Measurements from ENCODE around the gene BAAT. TPM values are rescaled to one million over a fixed set of nuclear protein-coding genes. Genes with fewer than 3 reads are reported as not detected.

Gene BAAT
- total RNA-seq, 4 donors from 2014 or later = not detected

DNA sequence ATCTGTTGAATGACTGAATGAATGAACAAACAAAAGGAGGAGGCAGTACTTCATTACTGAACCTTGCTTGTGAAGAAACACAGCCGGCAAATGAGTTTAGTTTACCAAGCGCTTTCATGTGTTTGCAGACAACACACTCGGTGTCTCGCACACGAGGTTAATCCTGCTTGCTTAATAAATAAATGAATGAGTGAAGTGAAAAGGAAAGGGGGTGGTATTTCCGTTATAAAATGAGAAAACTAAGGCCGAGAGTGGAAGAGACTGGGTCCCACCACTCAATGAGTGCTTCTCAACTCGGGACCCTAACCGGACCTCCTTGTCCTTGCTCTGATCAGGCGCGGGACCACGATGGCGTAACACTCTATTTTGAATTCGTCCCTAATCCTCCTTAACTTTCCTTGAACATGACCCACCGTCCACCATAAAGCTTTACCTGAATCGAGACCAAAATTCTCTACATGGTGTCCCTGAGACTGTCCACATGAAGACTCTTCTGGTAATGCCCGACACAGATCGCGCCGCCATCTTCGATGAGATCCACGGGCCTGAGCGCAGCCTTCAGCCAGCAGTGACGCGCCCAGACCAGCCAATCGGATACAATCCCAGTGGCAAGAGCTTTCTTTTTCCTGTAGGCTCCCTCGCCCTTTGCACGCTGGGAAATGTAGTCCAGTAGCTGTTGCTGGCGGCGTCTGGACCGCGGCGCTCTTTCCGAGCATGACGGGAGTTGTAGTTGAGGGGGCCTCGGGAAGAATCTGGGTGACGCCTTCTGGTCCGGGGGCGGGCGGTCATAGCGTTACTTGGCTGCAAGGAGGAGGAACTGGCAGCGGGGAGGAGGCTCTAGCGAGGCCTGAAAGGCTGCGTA lies 13.5 kb upstream of the BAAT start, which contains the start of the genes MRPL50 and ZNF189:
MRPL50 (minus strand) TSS at position 551 of the 862 bp plus-strand sequence; CDS start at position 525, 26 bp downstream.
ZNF189 (plus strand) TSS at position 784 of the 862 bp plus-strand sequence. CDS start 306 bp downstream, outside the sequence.
- no peaks in the 10 kb centered on the region for H3K4me1 ChIP-seq
- TF ChIP-seq, protein P1, sequence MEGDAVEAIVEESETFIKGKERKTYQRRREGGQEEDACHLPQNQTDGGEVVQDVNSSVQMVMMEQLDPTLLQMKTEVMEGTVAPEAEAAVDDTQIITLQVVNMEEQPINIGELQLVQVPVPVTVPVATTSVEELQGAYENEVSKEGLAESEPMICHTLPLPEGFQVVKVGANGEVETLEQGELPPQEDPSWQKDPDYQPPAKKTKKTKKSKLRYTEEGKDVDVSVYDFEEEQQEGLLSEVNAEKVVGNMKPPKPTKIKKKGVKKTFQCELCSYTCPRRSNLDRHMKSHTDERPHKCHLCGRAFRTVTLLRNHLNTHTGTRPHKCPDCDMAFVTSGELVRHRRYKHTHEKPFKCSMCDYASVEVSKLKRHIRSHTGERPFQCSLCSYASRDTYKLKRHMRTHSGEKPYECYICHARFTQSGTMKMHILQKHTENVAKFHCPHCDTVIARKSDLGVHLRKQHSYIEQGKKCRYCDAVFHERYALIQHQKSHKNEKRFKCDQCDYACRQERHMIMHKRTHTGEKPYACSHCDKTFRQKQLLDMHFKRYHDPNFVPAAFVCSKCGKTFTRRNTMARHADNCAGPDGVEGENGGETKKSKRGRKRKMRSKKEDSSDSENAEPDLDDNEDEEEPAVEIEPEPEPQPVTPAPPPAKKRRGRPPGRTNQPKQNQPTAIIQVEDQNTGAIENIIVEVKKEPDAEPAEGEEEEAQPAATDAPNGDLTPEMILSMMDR (IDR thresholded peaks at IDR 0.05) = no peak
- TF ChIP-seq POLR2A (IDR thresholded peaks at IDR 0.05) = peak; percentile 72 to 91
- intact Hi-C loops (cut with DNase I; ENCODE audit: low total_unique reads) = no loop called here
- no peaks in the 10 kb centered on the region for H3K27me3 ChIP-seq
- H3K4me3 ChIP-seq = peak within 1 kb of the TSS; percentile 63 to 68
- H3K27ac ChIP-seq = peak within 1 kb of the TSS; percentile 82 to 88
- no peaks in the 10 kb centered on the region for H3K36me3 ChIP-seq
- DNase-seq = peak; percentile 98 to 99
- H3K9me3 ChIP-seq = peaks cover 0 to 20% of the 10 kb centered on the region in 2 donors

DNA sequence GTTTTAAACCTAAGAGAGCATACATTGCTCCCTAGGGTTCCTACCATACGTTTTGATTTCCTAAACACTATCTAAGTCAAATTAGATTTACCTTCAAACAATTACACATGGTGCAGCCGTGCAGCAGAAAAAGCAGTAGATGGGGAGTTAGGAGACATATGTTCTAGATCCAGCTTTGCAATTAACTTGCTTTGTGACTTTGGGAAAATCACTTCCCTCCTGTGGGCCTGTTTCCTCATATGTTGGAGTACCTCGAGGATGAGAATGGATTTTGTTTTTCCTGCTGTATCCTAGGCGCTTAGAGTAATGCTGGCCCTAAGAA lies 12.9 kb upstream of the BAAT start:
- H3K4me1 ChIP-seq = no peaks in the 10 kb centered on the region
- peaks cover 0 to 15% of the 10 kb centered on the region in 2 donors for H3K9me3 ChIP-seq
- peak overlapping the region; percentile 82 to 88 for H3K27ac ChIP-seq
- H3K27me3 ChIP-seq = no peaks in the 10 kb centered on the region
- peak overlapping the region; percentile 63 to 68 for H3K4me3 ChIP-seq
- no peaks in the 10 kb centered on the region for H3K36me3 ChIP-seq
- TF ChIP-seq, protein P1 (IDR thresholded peaks at IDR 0.05) = no peak
- no peak for DNase-seq
- intact Hi-C loops (cut with DNase I; ENCODE audit: low total_unique reads) = no loop called here

DNA sequence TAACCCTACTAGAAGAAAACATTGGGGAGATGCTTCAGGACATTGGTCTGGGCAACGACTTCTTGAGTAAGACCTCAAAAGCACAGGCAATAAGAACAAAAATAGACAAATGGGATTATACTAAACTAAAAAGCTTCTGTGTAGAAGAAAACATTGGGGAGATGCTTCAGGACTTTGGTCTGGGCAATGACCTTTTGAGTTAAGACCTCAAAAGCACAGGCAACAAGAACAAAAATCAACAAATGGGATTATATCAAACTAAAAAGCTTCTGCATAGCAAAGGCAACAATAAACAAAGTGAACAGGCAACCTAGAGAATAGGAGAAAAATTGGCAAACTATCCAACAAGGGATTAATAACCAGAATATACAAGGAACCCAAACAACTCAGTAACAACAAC lies 9.9 kb upstream of the BAAT start:
- no peaks in the 10 kb centered on the region for H3K36me3 ChIP-seq
- H3K4me3 ChIP-seq = no peak overlapping the region
- no peaks in the 10 kb centered on the region for H3K4me1 ChIP-seq
- intact Hi-C loops (cut with DNase I; ENCODE audit: low total_unique reads) = no loop called here
- H3K27me3 ChIP-seq = no peaks in the 10 kb centered on the region
- no peak overlapping the region for H3K27ac ChIP-seq
- H3K9me3 ChIP-seq = peaks cover 0 to 4% of the 10 kb centered on the region in 2 donors
- TF ChIP-seq, protein P1 (IDR thresholded peaks at IDR 0.05) = no peak
- TF ChIP-seq POLR2A (IDR thresholded peaks at IDR 0.05) = no peak
- DNase-seq = no peak

DNA sequence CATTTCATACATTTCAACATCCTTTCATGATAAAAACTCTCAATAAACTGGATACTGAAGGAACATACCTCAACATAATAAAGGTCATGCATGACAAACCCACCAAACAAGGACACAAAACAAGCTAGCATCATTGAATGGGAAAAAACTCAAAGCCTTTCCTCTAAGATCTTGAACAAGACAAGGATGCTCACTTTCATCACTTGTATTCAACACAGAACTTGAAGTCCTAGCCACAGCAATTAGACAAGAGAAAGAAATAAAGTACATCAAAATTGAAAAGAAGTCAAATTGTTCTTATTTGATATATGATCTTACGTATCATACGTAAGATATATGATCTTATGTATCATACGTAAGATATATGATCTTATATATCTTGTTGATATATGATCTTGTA lies 8.3 kb upstream of the BAAT start:
- Histone ChIP-seq H3K9me3 (peaks cover 0 to 4% of the 10 kb centered on the region in 2 donors), H3K4me1 (no peaks in the 10 kb centered on the region), H3K36me3 (no peaks in the 10 kb centered on the region), H3K4me3 (no peak overlapping the region), H3K27ac (no peak overlapping the region), H3K27me3 (no peaks in the 10 kb centered on the region)
- DNase-seq = no peak
- intact Hi-C loops (cut with DNase I; ENCODE audit: low total_unique reads) = no loop called here
- TF ChIP-seq POLR2A (IDR thresholded peaks at IDR 0.05) = no peak
- TF ChIP-seq, protein P1 (IDR thresholded peaks at IDR 0.05) = no peak

DNA sequence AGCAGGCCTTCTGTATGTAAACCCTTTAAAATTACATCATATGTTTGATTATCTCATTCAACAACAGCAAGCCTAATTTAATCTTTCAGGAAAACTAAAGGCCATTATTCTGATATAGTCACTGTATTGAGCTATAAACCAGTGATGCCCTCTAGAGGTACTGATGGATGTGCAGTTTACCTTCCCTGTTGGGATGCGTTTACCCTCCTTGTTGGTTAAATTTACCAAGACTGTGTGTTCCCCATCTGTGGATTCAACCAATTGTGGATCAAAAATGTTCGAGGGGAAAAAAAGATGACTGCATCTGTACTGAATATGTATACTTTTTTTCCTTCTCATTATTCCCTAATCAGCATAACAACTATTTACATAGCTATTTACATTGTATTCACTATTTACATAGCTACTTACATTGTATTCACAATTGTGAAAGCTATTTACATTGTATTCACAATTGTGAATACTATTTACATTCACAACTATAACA lies 3.7 kb upstream of the BAAT start:
- H3K9me3 ChIP-seq = no peaks in the 10 kb centered on the region
- no peak for DNase-seq
- H3K4me1 ChIP-seq = no peaks in the 10 kb centered on the region
- no peak for TF ChIP-seq POLR2A (IDR thresholded peaks at IDR 0.05)
- TF ChIP-seq, protein P1 (IDR thresholded peaks at IDR 0.05) = no peak
- H3K4me3 ChIP-seq = no peak overlapping the region
- H3K36me3 ChIP-seq = no peaks in the 10 kb centered on the region
- intact Hi-C loops (cut with DNase I; ENCODE audit: low total_unique reads) = no loop called here
- H3K27ac ChIP-seq = no peak overlapping the region
- no peaks in the 10 kb centered on the region for H3K27me3 ChIP-seq
